ENCODE measurements around the gene TSPAN19.

DNA sequence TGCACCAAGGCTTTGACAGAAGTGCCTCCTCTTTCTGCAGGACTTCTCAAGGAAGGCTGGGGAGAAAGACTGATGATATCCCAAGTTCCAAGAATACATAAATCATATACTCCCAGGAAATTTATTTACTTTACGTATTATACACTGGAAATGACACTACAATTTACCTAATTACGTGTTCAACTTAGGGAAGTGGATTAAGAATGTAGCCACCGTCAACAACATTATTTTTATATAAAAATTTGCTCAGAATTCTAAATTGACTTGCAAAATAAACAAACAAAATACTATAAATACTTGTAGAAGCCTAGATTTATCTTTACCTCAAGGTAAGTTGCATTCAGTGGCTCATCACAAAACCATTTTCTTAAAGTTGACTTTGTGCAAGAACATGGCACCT, 18.9 kb downstream of the TSPAN19 start:
- TF ChIP-seq, protein P1, sequence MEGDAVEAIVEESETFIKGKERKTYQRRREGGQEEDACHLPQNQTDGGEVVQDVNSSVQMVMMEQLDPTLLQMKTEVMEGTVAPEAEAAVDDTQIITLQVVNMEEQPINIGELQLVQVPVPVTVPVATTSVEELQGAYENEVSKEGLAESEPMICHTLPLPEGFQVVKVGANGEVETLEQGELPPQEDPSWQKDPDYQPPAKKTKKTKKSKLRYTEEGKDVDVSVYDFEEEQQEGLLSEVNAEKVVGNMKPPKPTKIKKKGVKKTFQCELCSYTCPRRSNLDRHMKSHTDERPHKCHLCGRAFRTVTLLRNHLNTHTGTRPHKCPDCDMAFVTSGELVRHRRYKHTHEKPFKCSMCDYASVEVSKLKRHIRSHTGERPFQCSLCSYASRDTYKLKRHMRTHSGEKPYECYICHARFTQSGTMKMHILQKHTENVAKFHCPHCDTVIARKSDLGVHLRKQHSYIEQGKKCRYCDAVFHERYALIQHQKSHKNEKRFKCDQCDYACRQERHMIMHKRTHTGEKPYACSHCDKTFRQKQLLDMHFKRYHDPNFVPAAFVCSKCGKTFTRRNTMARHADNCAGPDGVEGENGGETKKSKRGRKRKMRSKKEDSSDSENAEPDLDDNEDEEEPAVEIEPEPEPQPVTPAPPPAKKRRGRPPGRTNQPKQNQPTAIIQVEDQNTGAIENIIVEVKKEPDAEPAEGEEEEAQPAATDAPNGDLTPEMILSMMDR (conservative IDR thresholded peaks at IDR 0.05; ENCODE audit: low read depth, low read length) = no peak
- no peak for TF ChIP-seq EZH2 (IDR thresholded peaks at IDR 0.05; ENCODE audit: low read length, unreplicated experiment)
- TF ChIP-seq EZH2phosphoT487 (IDR thresholded peaks at IDR 0.05; ENCODE audit: borderline replicate concordance, low read length) = no peak
